Skeletal muscle satellite cell (primary cell): ENCODE measurements around the gene KIF16B.
"Not testable (repeated sequence)": the region's sequence is repeated elsewhere in the genome, so short reads cannot be mapped to it uniquely, and the experiment has no call there.

Experiments used
- H3K27me3 ChIP-seq: 2 replicates; pipeline ENCODE4 v1.7.0; 2013; ENCODE audit warnings: low read length; ENCODE audit not compliant: control insufficient read depth, insufficient read depth
- H3K36me3 ChIP-seq: 2 replicates; pipeline ENCODE4 v1.7.0; 2013; ENCODE audit warnings: mild to moderate bottlenecking, control low read depth, low read length; ENCODE audit not compliant: insufficient read depth
- H3K4me1 ChIP-seq: 2 replicates; pipeline ENCODE4 v1.7.0; 2013; ENCODE audit warnings: low read length; ENCODE audit not compliant: control insufficient read depth, insufficient read depth
- H3K4me2 ChIP-seq: 2 replicates; pipeline ENCODE4 v1.7.0; 2013; ENCODE audit warnings: mild to moderate bottlenecking, low read length
- H3K4me3 ChIP-seq: 2 replicates; pipeline ENCODE4 v1.7.0; 2013; ENCODE audit warnings: low read length
- H3K9ac ChIP-seq: 2 replicates; pipeline ENCODE4 v1.7.0; 2013; ENCODE audit warnings: mild to moderate bottlenecking, low read depth, low read length, moderate library complexity
- H3K9me3 ChIP-seq: replicated peaks from 2 replicates; pipeline ENCODE4 v1.7.0; 2013; ENCODE audit warnings: mild to moderate bottlenecking, control low read depth, low read length

Gene KIF16B

GRCh38 chr20:16533502-16533901 lies 39.7 kb downstream of the KIF16B start:
- Histone ChIP-seq H3K4me3 (no peak overlapping the region), H3K4me2 (no peak overlapping the region), H3K9me3 (no peaks in the 10 kb centered on the region), H3K9ac (no peak overlapping the region), H3K4me1 (peaks cover 10% of the 10 kb centered on the region), H3K27me3 (no peaks in the 10 kb centered on the region), H3K36me3 (no peaks in the 10 kb centered on the region)

- Histone ChIP-seq H3K36me3 (no peaks in the 10 kb centered on the region), H3K4me1 (peaks cover 29% of the 10 kb centered on the region), H3K27me3 (no peaks in the 10 kb centered on the region), H3K9me3 (no peaks in the 10 kb centered on the region), H3K4me2 (no peak overlapping the region), H3K4me3 (no peak overlapping the region), H3K9ac (no peak overlapping the region)
Observed at GRCh38 chr20:16531485-16531884, 41.8 kb downstream of the KIF16B start.

DNA sequence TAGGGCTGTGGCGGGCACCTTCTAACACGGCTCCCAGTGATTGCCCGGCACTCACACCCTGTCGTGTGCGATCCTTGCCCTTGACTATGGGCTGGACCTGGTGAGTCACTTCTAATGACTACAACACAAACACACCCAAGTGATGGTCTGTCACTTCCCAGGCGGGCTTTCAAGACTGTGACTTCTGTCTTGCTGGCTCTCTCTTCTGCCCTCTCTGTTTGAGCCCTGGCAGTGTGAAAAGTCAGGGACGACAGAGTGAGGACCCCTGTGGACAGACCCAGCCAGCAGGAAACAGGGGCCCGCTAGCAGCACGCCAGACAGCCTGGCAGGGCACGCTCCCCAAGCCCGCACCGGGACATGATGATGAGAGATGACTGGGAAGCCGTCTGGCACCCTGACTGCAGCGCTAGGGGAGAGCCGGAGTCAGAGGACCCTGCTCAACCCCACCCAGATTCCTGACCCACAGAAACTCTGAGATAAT lies 43.0 kb downstream of the KIF16B start:
- no peak overlapping the region for H3K4me2 ChIP-seq
- peaks cover 31% of the 10 kb centered on the region for H3K4me1 ChIP-seq
- no peak overlapping the region for H3K9ac ChIP-seq
- no peaks in the 10 kb centered on the region for H3K36me3 ChIP-seq
- H3K9me3 ChIP-seq = no peaks in the 10 kb centered on the region
- H3K27me3 ChIP-seq = no peaks in the 10 kb centered on the region
- no peak overlapping the region for H3K4me3 ChIP-seq

GRCh38 chr20:16528078-16528477 lies 45.2 kb downstream of the KIF16B start:
- H3K27me3 ChIP-seq = no peaks in the 10 kb centered on the region
- H3K9ac ChIP-seq = no peak overlapping the region
- peak overlapping the region; percentile 66 for H3K4me2 ChIP-seq
- H3K9me3 ChIP-seq = no peaks in the 10 kb centered on the region
- H3K36me3 ChIP-seq = no peaks in the 10 kb centered on the region
- H3K4me3 ChIP-seq = peak overlapping the region; percentile 9
- H3K4me1 ChIP-seq = peaks cover 31% of the 10 kb centered on the region

DNA sequence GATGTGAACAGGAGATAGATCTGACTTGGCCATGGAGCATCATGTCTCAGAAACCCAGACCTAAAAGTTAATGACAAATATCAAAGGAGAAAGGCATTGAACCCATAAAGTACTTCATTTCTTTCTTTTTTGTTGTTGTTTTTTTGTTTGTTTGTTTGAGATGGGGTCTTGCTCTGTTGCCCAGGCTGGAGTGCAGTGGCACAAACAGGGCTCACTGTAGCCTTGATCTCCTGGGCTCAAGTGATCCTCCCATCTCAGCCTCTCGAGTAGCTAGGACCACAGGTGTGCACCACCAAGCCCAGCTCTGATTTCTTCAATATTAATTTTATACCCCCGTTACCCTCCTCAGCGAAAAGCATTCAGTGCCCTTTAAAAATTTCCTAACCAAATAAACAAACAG lies 45.8 kb downstream of the KIF16B start:
- Histone ChIP-seq H3K4me2 (peak overlapping the region; percentile 52), H3K9me3 (no peaks in the 10 kb centered on the region), H3K9ac (no peak overlapping the region), H3K4me3 (no peak overlapping the region), H3K4me1 (peaks cover 31% of the 10 kb centered on the region), H3K36me3 (no peaks in the 10 kb centered on the region), H3K27me3 (no peaks in the 10 kb centered on the region)

DNA sequence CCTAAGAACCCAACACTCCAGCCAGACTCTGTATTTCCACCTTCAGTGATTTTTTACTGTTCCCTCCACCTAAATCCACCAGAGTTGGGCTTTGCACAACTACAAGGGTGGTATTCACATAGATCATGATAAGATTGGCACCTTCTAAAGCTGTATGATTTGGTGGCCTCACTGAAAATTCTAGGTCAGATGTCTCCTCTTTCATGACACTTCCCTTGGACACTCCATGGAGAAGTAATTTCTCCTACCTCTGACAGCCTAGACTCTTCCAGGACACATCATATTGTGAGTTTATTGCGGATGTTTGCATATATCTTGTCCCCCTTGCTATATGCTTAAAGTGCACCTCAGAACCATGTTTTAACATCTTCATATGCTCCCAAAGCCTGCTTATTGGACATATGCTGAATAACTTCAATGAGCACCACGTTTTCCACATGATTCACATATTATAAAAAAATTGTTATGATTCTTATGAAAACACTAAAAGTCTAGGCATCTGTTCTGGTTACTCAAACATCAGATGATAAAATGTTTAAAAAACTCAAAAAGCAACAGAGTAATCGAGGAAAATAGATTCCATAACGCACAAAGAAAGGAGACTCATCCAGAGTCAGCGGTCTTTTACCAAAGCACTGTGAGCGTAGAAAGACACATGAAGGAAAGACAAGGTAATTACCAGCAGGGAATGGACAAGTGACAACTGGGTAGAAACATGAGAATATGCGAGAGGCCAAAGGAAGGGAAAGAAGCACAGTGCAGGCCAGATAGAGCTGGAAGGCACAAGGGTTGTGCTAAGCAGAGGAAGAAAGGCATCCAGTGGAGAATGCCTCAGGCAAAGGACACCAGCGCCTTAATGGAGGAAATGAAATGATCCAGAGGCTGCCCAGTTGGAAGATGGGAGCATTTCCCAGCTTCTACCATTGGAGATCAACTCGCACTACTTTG lies 46.5 kb downstream of the KIF16B start:
- Histone ChIP-seq H3K4me2 (peak overlapping the region; percentile 52), H3K4me3 (peak overlapping the region; percentile 44), H3K36me3 (no peaks in the 10 kb centered on the region), H3K4me1 (peaks cover 31% of the 10 kb centered on the region), H3K27me3 (no peaks in the 10 kb centered on the region), H3K9me3 (no peaks in the 10 kb centered on the region), H3K9ac (peak overlapping the region; percentile 37)

GRCh38 chr20:16522651-16523050 lies 50.6 kb downstream of the KIF16B start:
- H3K36me3 ChIP-seq, H3K4me2 ChIP-seq, H3K9ac ChIP-seq, H3K27me3 ChIP-seq, H3K4me3 ChIP-seq, H3K9me3 ChIP-seq: not testable (repeated sequence)
- H3K4me1 ChIP-seq = peaks cover 13% of the 10 kb centered on the region

GRCh38 chr20:16520154-16520553 lies 53.1 kb downstream of the KIF16B start:
- Histone ChIP-seq H3K36me3 (no peaks in the 10 kb centered on the region), H3K4me1 (no peaks in the 10 kb centered on the region), H3K9me3 (no peaks in the 10 kb centered on the region), H3K4me3 (no peak overlapping the region), H3K27me3 (no peaks in the 10 kb centered on the region), H3K9ac (no peak overlapping the region), H3K4me2 (no peak overlapping the region)

DNA sequence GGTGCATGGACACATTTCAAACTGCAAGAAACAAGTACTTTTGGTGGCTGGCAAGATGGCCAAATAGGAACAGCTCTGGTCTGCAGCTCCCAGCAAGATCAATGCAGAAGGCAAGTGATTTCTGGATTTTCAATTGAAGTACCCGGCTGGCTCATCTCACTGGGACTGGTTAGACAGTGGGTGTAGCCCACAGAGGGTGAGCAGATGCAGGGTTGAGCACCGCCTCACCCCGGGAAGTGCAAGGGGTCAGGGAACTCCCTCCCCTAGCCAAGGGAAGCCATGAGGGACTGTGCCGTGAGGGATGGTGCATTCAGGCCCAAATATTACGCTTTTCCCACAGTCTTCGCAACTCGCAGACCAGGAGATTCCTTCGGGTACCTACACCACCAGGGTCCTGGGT lies 53.6 kb downstream of the KIF16B start:
- H3K4me2 ChIP-seq, H3K27me3 ChIP-seq, H3K36me3 ChIP-seq, H3K4me1 ChIP-seq, H3K4me3 ChIP-seq, H3K9me3 ChIP-seq, H3K9ac ChIP-seq: not testable (repeated sequence)

GRCh38 chr20:16518784-16519084 lies 54.5 kb downstream of the KIF16B start:
- Histone ChIP-seq H3K9me3 (no peaks in the 10 kb centered on the region), H3K9ac (no peak overlapping the region), H3K27me3 (no peaks in the 10 kb centered on the region), H3K4me1 (no peaks in the 10 kb centered on the region), H3K4me3 (no peak overlapping the region), H3K36me3 (no peaks in the 10 kb centered on the region), H3K4me2 (no peak overlapping the region)

DNA sequence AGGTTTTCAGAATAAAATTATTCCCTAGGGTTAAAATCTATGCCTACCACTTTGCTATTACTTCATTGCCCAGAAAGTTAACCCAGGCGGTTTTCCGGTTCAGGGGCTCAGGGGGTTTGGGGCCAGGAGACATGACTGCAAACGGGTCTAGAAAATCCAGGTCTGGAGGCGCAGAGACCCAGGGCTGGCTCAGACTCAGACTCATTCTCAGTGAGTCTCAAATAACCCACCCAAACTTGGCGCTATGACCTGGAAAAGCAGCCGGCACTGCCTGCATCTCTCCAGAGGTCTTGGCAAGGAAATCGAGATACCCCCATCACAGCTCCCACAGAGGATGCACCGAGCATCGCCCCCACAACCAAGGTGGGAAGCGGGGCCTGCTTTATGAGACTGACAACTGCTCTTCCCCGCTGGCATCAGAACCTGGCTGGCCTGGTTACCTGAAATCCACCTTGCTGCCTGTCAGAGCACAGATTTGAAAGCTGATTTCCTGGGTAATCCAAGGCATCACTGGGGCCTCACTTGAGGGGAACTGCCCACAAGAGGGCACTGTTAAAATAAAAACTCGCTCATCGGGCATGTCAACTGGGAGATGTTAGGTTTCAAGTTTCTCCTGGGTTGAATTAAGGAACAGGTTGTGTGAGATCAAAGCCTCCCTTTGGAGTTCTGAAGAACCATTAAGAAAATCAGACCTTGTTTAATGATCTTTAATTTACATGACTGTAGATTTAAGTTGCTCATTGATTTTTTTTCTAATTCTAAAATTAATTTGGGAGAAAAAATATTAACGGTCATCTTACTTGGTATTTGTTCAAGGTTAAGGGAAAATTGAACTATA lies 55.1 kb downstream of the KIF16B start:
- H3K36me3 ChIP-seq = no peaks in the 10 kb centered on the region
- no peaks in the 10 kb centered on the region for H3K4me1 ChIP-seq
- no peak overlapping the region for H3K9ac ChIP-seq
- H3K27me3 ChIP-seq = no peaks in the 10 kb centered on the region
- H3K9me3 ChIP-seq = no peaks in the 10 kb centered on the region
- no peak overlapping the region for H3K4me2 ChIP-seq
- no peak overlapping the region for H3K4me3 ChIP-seq
